ENCODE data around the gene TBC1D7. TPM values are rescaled to one million over a fixed set of nuclear protein-coding genes. Genes with fewer than 3 reads are reported as not detected.

Gene TBC1D7
- polyA plus RNA-seq, 1 experiment = 18.6 TPM

- DNase-seq (ENCODE audit: low read depth) = no peak
- Histone ChIP-seq H3K36me3 (ENCODE audit: control insufficient read depth, insufficient read depth, low read length) (no peaks in the 10 kb centered on the region), H3K27me3 (ENCODE audit: control insufficient read depth, insufficient read depth, low read length) (no peaks in the 10 kb centered on the region), H3K4me3 (ENCODE audit: low read depth, low read length) (no peak overlapping the region)
- ChIA-PET CTCF (interaction anchor here (0.7 to 1.1 kb wide), 4 partner anchors 11 to 178 kb away, joined by 3 to 5 read pairs (median 3); no protein-coding TSS in a partner anchor), POLR2A (no interaction called here)
- TF ChIP-seq CTCF (IDR thresholded peaks at IDR 0.05; ENCODE audit: insufficient read depth, low read depth, low read length) = no peak
Observed at GRCh38 chr6:13372688-13373487, 44.6 kb upstream of the TBC1D7 start.

GRCh38 chr6:13372076-13372475 is 43.7 kb upstream of the TBC1D7 start:
- Histone ChIP-seq H3K27me3 (ENCODE audit: control insufficient read depth, insufficient read depth, low read length) (no peaks in the 10 kb centered on the region), H3K36me3 (ENCODE audit: control insufficient read depth, insufficient read depth, low read length) (no peaks in the 10 kb centered on the region), H3K4me3 (ENCODE audit: low read depth, low read length) (no peak overlapping the region)
- ChIA-PET POLR2A (no interaction called here), CTCF (interaction anchor here (0.7 to 1.1 kb wide), 3 partner anchors 15 to 177 kb away, joined by 3 read pairs; no protein-coding TSS in a partner anchor)
- TF ChIP-seq CTCF (IDR thresholded peaks at IDR 0.05; ENCODE audit: insufficient read depth, low read depth, low read length) = no peak
- DNase-seq (ENCODE audit: low read depth) = no peak

GRCh38 chr6:13371421-13372072 is 43.2 kb upstream of the TBC1D7 start:
- no peak for DNase-seq (ENCODE audit: low read depth)
- Histone ChIP-seq H3K4me3 (ENCODE audit: low read depth, low read length) (no peak overlapping the region), H3K27me3 (ENCODE audit: control insufficient read depth, insufficient read depth, low read length) (no peaks in the 10 kb centered on the region), H3K36me3 (ENCODE audit: control insufficient read depth, insufficient read depth, low read length) (no peaks in the 10 kb centered on the region)
- CTCF ChIA-PET = interaction anchor here (0.9 to 1.1 kb wide), 2 partner anchors 15 to 25 kb away, joined by 3 read pairs; no protein-coding TSS in a partner anchor
- POLR2A ChIA-PET = no interaction called here
- no peak for TF ChIP-seq CTCF (IDR thresholded peaks at IDR 0.05; ENCODE audit: insufficient read depth, low read depth, low read length)

GRCh38 chr6:13370623-13371022 is 42.3 kb upstream of the TBC1D7 start:
- no peaks in the 10 kb centered on the region for H3K27me3 ChIP-seq (ENCODE audit: control insufficient read depth, insufficient read depth, low read length)
- POLR2A ChIA-PET = no interaction called here
- no peaks in the 10 kb centered on the region for H3K36me3 ChIP-seq (ENCODE audit: control insufficient read depth, insufficient read depth, low read length)
- TF ChIP-seq CTCF (IDR thresholded peaks at IDR 0.05; ENCODE audit: insufficient read depth, low read depth, low read length) = no peak
- DNase-seq (ENCODE audit: low read depth) = no peak
- H3K4me3 ChIP-seq (ENCODE audit: low read depth, low read length) = no peak overlapping the region
- CTCF ChIA-PET = no interaction called here

GRCh38 chr6:13369591-13369990 is 41.3 kb upstream of the TBC1D7 start:
- DNase-seq (ENCODE audit: low read depth) = no peak
- H3K27me3 ChIP-seq (ENCODE audit: control insufficient read depth, insufficient read depth, low read length) = no peaks in the 10 kb centered on the region
- H3K4me3 ChIP-seq (ENCODE audit: low read depth, low read length) = no peak overlapping the region
- TF ChIP-seq CTCF (IDR thresholded peaks at IDR 0.05; ENCODE audit: insufficient read depth, low read depth, low read length) = no peak
- CTCF ChIA-PET = no interaction called here
- POLR2A ChIA-PET = interaction anchor here (0.6 kb wide), 1 partner anchor 321 kb away, joined by 4 read pairs; no protein-coding TSS in a partner anchor
- H3K36me3 ChIP-seq (ENCODE audit: control insufficient read depth, insufficient read depth, low read length) = no peaks in the 10 kb centered on the region

All from BJ (cell line).